HEK293 (cell line): ENCODE data around the gene PVALEF.

Experiments used
- CTCF ChIA-PET: fragments of 350-600 bp; formaldehyde crosslinking; extraction: SDS; loops from one replicate; lab custom pipeline; 2021; ENCODE audit warnings: antibody characterized with exemption; lab: Yijun Ruan, JAX
- POLR2A ChIA-PET: fragments of 300-600 bp; formaldehyde crosslinking; extraction: SDS; loops from one replicate; lab custom pipeline; 2020; ENCODE audit warnings: antibody characterized with exemption, inconsistent platforms; lab: Yijun Ruan, JAX
- H3K27ac ChIP-seq: fragments of 200-500 bp; sonication (Bioruptor generic); 2 replicates; pipeline ENCODE4 v1.5.1; 2014; ENCODE audit warnings: low read depth, low read length, control low read depth, inconsistent platforms; ENCODE audit errors: extremely low read depth
- H3K36me3 ChIP-seq, 2 experiments: fragments of 200-500 bp in 1 of 2; sonication (Bioruptor generic) in 1 of 2; 1 replicate in 1 of 2; 2 replicates in 1 of 2; pipeline ENCODE4 v1.5.1; 2014 to 2017; ENCODE audit warnings: inconsistent platforms in 2 of 2, low read length in 2 of 2; ENCODE audit not compliant: control insufficient read depth in 2 of 2, insufficient read depth in 1 of 2
- H3K4me1 ChIP-seq: fragments of 200-500 bp; sonication (Bioruptor generic); 2 replicates; pipeline ENCODE4 v1.5.1; 2014; ENCODE audit warnings: mild to moderate bottlenecking, low read length, inconsistent platforms; ENCODE audit not compliant: control insufficient read depth, insufficient read depth
- H3K4me3 ChIP-seq: 2 replicates; pipeline ENCODE4 v1.5.1; 2011; ENCODE audit warnings: low read depth, mild to moderate bottlenecking, control low read depth, low read length, moderate library complexity
- H3K9me3 ChIP-seq: fragments of 200-500 bp; sonication (Bioruptor generic); 2 replicates; pipeline ENCODE4 v1.5.1; 2014; ENCODE audit warnings: low read depth, low read length, inconsistent platforms; ENCODE audit not compliant: control insufficient read depth, insufficient read depth
- EGR2 ChIP-seq: fragments of 450-650 bp; formaldehyde crosslinking; IDR thresholded peaks from 2 replicates; pipeline ENCODE4 v1.5.1; 2016; ENCODE audit warnings: low read depth, missing biosample characterization, missing genetic modification characterization
- HOXD13 ChIP-seq: sonication (generic); formaldehyde crosslinking; IDR thresholded peaks from 2 replicates; pipeline ENCODE4 v1.8.0; 2022; ENCODE audit warnings: missing genetic modification reagents, borderline replicate concordance
- IKZF3 ChIP-seq: fragments of 450-650 bp; IDR thresholded peaks from 2 replicates; pipeline ENCODE4 v1.5.0; 2018; ENCODE audit warnings: missing biosample characterization, mild to moderate bottlenecking, missing genetic modification characterization, moderate library complexity
- MYNN ChIP-seq: fragments of 450-650 bp; formaldehyde crosslinking; IDR thresholded peaks from 2 replicates; pipeline ENCODE4 v1.5.1; 2016; ENCODE audit warnings: missing biosample characterization, missing genetic modification characterization, borderline replicate concordance
- RBAK ChIP-seq: fragments of 450-650 bp; formaldehyde crosslinking; IDR thresholded peaks from 2 replicates; pipeline ENCODE4 v1.5.1; 2016; ENCODE audit warnings: missing biosample characterization, missing genetic modification characterization
- REPIN1 ChIP-seq: fragments of 450-650 bp; formaldehyde crosslinking; IDR thresholded peaks from 2 replicates; pipeline ENCODE4 v1.5.1; 2017; ENCODE audit warnings: missing biosample characterization, missing genetic modification characterization, low read depth
- SALL2 ChIP-seq: fragments of 450-650 bp; formaldehyde crosslinking; IDR thresholded peaks from 2 replicates; pipeline ENCODE4 v1.5.0; 2017; ENCODE audit warnings: missing biosample characterization, mild to moderate bottlenecking, missing genetic modification characterization, borderline replicate concordance
- YY1 ChIP-seq: fragments of 450-650 bp; formaldehyde crosslinking; IDR thresholded peaks from 2 replicates; pipeline ENCODE4 v1.5.1; 2018; ENCODE audit warnings: missing biosample characterization, missing genetic modification characterization
- ZFHX2 ChIP-seq: fragments of 450-650 bp; formaldehyde crosslinking; conservative IDR thresholded peaks from 2 replicates; pipeline ENCODE4 v1.5.1; 2016; ENCODE audit warnings: missing biosample characterization, missing genetic modification characterization
- ZNF10 ChIP-seq: fragments of 450-650 bp; formaldehyde crosslinking; IDR thresholded peaks from 2 replicates; pipeline ENCODE4 v1.5.1; 2017; ENCODE audit warnings: missing biosample characterization, missing genetic modification characterization
- ZNF157 ChIP-seq: fragments of 450-650 bp; formaldehyde crosslinking; IDR thresholded peaks from 2 replicates; pipeline ENCODE4 v1.5.1; 2016; ENCODE audit warnings: missing biosample characterization, missing genetic modification characterization
- ZNF175 ChIP-seq: fragments of 450-650 bp; formaldehyde crosslinking; IDR thresholded peaks from 2 replicates; pipeline ENCODE4 v1.5.1; 2016; ENCODE audit warnings: missing biosample characterization, missing genetic modification characterization
- ZNF2 ChIP-seq: fragments of 450-650 bp; formaldehyde crosslinking; IDR thresholded peaks from 2 replicates; pipeline ENCODE4 v1.5.1; 2016; ENCODE audit warnings: missing biosample characterization, missing genetic modification characterization
- ZNF239 ChIP-seq: fragments of 450-650 bp; formaldehyde crosslinking; IDR thresholded peaks from 2 replicates; pipeline ENCODE4 v1.5.1; 2016; ENCODE audit warnings: missing biosample characterization, missing genetic modification characterization
- ZNF248 ChIP-seq: fragments of 450-650 bp; formaldehyde crosslinking; IDR thresholded peaks from 2 replicates; pipeline ENCODE4 v1.5.1; 2017; ENCODE audit warnings: missing biosample characterization, missing genetic modification characterization
- ZNF416 ChIP-seq: fragments of 450-650 bp; formaldehyde crosslinking; IDR thresholded peaks from 2 replicates; pipeline ENCODE4 v1.5.1; 2016; ENCODE audit warnings: missing biosample characterization, missing genetic modification characterization
- ZNF473 ChIP-seq: fragments of 450-650 bp; formaldehyde crosslinking; IDR thresholded peaks from 2 replicates; pipeline ENCODE4 v1.5.1; 2017; ENCODE audit warnings: missing biosample characterization, missing genetic modification characterization
- ZNF571 ChIP-seq: fragments of 450-650 bp; formaldehyde crosslinking; IDR thresholded peaks from 2 replicates; pipeline ENCODE4 v1.5.0; 2017; ENCODE audit warnings: missing biosample characterization, missing genetic modification characterization
- ZNF621 ChIP-seq: fragments of 450-650 bp; formaldehyde crosslinking; IDR thresholded peaks from 2 replicates; pipeline ENCODE4 v1.5.1; 2017; ENCODE audit warnings: missing biosample characterization, missing genetic modification characterization
- ZNF701 ChIP-seq: fragments of 450-650 bp; formaldehyde crosslinking; IDR thresholded peaks from 2 replicates; pipeline ENCODE4 v1.5.1; 2016; ENCODE audit warnings: missing biosample characterization, missing genetic modification characterization
- ZNF707 ChIP-seq: fragments of 450-650 bp; formaldehyde crosslinking; IDR thresholded peaks from 2 replicates; pipeline ENCODE4 v1.5.1; 2016; ENCODE audit warnings: missing biosample characterization, missing genetic modification characterization
- ZNF747 ChIP-seq: fragments of 450-650 bp; formaldehyde crosslinking; IDR thresholded peaks from 2 replicates; pipeline ENCODE4 v1.5.1; 2016; ENCODE audit warnings: missing biosample characterization, missing genetic modification characterization
- ZNF776 ChIP-seq: fragments of 450-650 bp; formaldehyde crosslinking; IDR thresholded peaks from 2 replicates; pipeline ENCODE4 v1.5.0; 2017; ENCODE audit warnings: missing biosample characterization, missing genetic modification characterization, borderline replicate concordance
- TF ChIP-seq, protein P1 (sequence below): fragments of 450-650 bp; formaldehyde crosslinking; IDR thresholded peaks from 2 replicates; pipeline ENCODE4 v1.5.1; 2016; ENCODE audit warnings: missing biosample characterization, missing genetic modification characterization
- TF ChIP-seq, protein P2 (sequence below): fragments of 450-650 bp; formaldehyde crosslinking; IDR thresholded peaks from 2 replicates; pipeline ENCODE4 v1.5.1; 2017; ENCODE audit warnings: missing biosample characterization, missing genetic modification characterization
- TF ChIP-seq, protein P3 (sequence below): fragments of 450-650 bp; formaldehyde crosslinking; IDR thresholded peaks from 2 replicates; pipeline ENCODE4 v1.5.0; 2017; ENCODE audit warnings: missing biosample characterization, missing genetic modification characterization, borderline replicate concordance
- TF ChIP-seq, protein P4 (sequence below): fragments of 450-650 bp; formaldehyde crosslinking; IDR thresholded peaks from 2 replicates; pipeline ENCODE4 v1.5.1; 2016; ENCODE audit warnings: missing biosample characterization, missing genetic modification characterization
- TF ChIP-seq, protein P5 (sequence below): fragments of 450-650 bp; formaldehyde crosslinking; IDR thresholded peaks from 2 replicates; pipeline ENCODE4 v1.5.1; 2017; ENCODE audit warnings: missing biosample characterization, missing genetic modification characterization
- TF ChIP-seq, protein P6 (sequence below): fragments of 450-650 bp; formaldehyde crosslinking; IDR thresholded peaks from 2 replicates; pipeline ENCODE4 v1.5.1; 2016; ENCODE audit warnings: missing biosample characterization, missing genetic modification characterization

The PVALEF gene

DNA sequence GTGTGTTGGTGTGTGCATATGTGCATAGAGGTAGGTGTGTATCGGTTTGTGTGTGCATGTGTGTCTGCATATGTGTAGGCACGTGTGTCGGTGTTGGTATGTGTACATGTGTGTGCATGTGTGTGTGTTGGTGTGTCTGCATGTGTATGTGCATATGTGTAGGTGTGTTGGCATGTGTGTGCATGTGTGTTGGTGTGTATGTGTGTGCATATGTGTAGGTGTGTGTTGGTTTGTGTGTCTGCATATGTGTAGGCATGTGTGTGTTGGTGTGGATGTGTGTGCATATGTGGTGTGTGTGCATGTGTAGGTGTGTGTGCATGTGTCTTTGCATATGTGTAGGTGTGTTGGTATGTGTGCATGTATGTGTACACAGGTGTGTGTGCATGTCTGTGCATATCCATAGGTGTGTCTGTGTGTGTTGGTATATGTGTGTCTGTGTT, 4.6 kb downstream of the PVALEF start:
- ChIA-PET CTCF (no interaction called here), POLR2A (interaction anchor here (1.4 kb wide), 1 partner anchor 53 kb away, joined by 4 read pairs; the partner anchor contains the start of gene CEP131)
- H3K36me3 ChIP-seq, result no peaks in the 10 kb centered on the region
- H3K27ac ChIP-seq, result no peak overlapping the region
- no peaks in the 10 kb centered on the region; the same call in 1 of the 2 replicates for H3K4me1 ChIP-seq
- H3K4me3 ChIP-seq, result no peak overlapping the region
- H3K9me3 ChIP-seq, result no peaks in the 10 kb centered on the region
- TF ChIP-seq, protein P1, sequence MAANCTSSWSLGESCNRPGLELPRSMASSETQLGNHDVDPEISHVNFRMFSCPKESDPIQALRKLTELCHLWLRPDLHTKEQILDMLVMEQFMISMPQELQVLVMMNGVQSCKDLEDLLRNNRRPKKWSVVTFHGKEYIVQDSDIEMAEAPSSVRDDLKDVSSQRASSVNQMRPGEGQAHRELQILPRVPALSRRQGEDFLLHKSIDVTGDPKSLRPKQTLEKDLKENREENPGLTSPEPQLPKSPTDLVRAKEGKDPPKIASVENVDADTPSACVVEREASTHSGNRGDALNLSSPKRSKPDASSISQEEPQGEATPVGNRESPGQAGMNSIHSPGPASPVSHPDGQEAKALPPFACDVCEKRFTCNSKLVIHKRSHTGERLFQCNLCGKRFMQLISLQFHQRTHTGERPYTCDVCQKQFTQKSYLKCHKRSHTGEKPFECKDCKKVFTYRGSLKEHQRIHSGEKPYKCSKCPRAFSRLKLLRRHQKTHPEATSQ, result no peak
- TF ChIP-seq ZNF157 (peak; percentile 71), ZNF701 (tag by site-specific recombination) (no peak), MYNN (tag by site-specific recombination) (0 out of 2 replicates have a peak, but pooled peaks have one; percentile 13), REPIN1 (no peak), RBAK (tag by site-specific recombination) (no peak), ZNF571 (tag by site-specific recombination) (0 out of 2 replicates have a peak, but pooled peaks have one; percentile 47), ZNF776 (tag by site-specific recombination) (0 out of 2 replicates have a peak, but pooled peaks have one; percentile 5), ZNF747 (tag by site-specific recombination) (peak; percentile 74; the same call in 1 of the 2 replicates), ZNF10 (tag by site-specific recombination) (no peak), ZNF248 (tag by site-specific recombination) (no peak), SALL2 (tag by site-specific recombination) (0 out of 2 replicates have a peak, but pooled peaks have one; percentile 51), ZFHX2 (tag by site-specific recombination) (peak; percentile 80), ZNF621 (0 out of 2 replicates have a peak, but pooled peaks have one; percentile 43), HOXD13 (CRISPR knock-in tag) (no peak), IKZF3 (tag by site-specific recombination) (no peak), ZNF175 (tag by site-specific recombination) (no peak), ZNF707 (0 out of 2 replicates have a peak, but pooled peaks have one; percentile 3), ZNF416 (tag by site-specific recombination) (no peak), YY1 (tag by site-specific recombination) (no peak), EGR2 (tag by site-specific recombination) (peak; percentile 78), ZNF473 (tag by site-specific recombination) (0 out of 2 replicates have a peak, but pooled peaks have one; percentile 53), ZNF239 (no peak), ZNF2 (tag by site-specific recombination) (0 out of 2 replicates have a peak, but pooled peaks have one; percentile 47)
- TF ChIP-seq, protein P2, sequence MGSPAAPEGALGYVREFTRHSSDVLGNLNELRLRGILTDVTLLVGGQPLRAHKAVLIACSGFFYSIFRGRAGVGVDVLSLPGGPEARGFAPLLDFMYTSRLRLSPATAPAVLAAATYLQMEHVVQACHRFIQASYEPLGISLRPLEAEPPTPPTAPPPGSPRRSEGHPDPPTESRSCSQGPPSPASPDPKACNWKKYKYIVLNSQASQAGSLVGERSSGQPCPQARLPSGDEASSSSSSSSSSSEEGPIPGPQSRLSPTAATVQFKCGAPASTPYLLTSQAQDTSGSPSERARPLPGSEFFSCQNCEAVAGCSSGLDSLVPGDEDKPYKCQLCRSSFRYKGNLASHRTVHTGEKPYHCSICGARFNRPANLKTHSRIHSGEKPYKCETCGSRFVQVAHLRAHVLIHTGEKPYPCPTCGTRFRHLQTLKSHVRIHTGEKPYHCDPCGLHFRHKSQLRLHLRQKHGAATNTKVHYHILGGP, result no peak
- TF ChIP-seq, protein P3, sequence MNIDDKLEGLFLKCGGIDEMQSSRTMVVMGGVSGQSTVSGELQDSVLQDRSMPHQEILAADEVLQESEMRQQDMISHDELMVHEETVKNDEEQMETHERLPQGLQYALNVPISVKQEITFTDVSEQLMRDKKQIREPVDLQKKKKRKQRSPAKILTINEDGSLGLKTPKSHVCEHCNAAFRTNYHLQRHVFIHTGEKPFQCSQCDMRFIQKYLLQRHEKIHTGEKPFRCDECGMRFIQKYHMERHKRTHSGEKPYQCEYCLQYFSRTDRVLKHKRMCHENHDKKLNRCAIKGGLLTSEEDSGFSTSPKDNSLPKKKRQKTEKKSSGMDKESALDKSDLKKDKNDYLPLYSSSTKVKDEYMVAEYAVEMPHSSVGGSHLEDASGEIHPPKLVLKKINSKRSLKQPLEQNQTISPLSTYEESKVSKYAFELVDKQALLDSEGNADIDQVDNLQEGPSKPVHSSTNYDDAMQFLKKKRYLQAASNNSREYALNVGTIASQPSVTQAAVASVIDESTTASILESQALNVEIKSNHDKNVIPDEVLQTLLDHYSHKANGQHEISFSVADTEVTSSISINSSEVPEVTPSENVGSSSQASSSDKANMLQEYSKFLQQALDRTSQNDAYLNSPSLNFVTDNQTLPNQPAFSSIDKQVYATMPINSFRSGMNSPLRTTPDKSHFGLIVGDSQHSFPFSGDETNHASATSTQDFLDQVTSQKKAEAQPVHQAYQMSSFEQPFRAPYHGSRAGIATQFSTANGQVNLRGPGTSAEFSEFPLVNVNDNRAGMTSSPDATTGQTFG (tag by site-specific recombination), result 0 out of 2 replicates have a peak, but pooled peaks have one; percentile 44
- TF ChIP-seq, protein P4, sequence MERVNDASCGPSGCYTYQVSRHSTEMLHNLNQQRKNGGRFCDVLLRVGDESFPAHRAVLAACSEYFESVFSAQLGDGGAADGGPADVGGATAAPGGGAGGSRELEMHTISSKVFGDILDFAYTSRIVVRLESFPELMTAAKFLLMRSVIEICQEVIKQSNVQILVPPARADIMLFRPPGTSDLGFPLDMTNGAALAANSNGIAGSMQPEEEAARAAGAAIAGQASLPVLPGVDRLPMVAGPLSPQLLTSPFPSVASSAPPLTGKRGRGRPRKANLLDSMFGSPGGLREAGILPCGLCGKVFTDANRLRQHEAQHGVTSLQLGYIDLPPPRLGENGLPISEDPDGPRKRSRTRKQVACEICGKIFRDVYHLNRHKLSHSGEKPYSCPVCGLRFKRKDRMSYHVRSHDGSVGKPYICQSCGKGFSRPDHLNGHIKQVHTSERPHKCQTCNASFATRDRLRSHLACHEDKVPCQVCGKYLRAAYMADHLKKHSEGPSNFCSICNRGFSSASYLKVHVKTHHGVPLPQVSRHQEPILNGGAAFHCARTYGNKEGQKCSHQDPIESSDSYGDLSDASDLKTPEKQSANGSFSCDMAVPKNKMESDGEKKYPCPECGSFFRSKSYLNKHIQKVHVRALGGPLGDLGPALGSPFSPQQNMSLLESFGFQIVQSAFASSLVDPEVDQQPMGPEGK (tag by site-specific recombination), result no peak
- TF ChIP-seq, protein P5, sequence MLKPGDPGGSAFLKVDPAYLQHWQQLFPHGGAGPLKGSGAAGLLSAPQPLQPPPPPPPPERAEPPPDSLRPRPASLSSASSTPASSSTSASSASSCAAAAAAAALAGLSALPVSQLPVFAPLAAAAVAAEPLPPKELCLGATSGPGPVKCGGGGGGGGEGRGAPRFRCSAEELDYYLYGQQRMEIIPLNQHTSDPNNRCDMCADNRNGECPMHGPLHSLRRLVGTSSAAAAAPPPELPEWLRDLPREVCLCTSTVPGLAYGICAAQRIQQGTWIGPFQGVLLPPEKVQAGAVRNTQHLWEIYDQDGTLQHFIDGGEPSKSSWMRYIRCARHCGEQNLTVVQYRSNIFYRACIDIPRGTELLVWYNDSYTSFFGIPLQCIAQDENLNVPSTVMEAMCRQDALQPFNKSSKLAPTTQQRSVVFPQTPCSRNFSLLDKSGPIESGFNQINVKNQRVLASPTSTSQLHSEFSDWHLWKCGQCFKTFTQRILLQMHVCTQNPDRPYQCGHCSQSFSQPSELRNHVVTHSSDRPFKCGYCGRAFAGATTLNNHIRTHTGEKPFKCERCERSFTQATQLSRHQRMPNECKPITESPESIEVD (tag by site-specific recombination), result no peak
- TF ChIP-seq, protein P6, sequence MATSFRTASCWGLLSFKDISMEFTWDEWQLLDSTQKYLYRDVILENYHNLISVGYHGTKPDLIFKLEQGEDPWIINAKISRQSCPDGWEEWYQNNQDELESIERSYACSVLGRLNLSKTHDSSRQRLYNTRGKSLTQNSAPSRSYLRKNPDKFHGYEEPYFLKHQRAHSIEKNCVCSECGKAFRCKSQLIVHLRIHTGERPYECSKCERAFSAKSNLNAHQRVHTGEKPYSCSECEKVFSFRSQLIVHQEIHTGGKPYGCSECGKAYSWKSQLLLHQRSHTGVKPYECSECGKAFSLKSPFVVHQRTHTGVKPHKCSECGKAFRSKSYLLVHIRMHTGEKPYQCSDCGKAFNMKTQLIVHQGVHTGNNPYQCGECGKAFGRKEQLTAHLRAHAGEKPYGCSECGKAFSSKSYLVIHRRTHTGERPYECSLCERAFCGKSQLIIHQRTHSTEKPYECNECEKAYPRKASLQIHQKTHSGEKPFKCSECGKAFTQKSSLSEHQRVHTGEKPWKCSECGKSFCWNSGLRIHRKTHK (tag by site-specific recombination), result no peak
